Measurements from ENCODE around the gene BNC2. TPM values are rescaled to one million over a fixed set of nuclear protein-coding genes. Genes with fewer than 3 reads are reported as not detected.

BNC2 gene
- total RNA-seq, 1 donor from 2014 or later, result 38.0 TPM

DNA sequence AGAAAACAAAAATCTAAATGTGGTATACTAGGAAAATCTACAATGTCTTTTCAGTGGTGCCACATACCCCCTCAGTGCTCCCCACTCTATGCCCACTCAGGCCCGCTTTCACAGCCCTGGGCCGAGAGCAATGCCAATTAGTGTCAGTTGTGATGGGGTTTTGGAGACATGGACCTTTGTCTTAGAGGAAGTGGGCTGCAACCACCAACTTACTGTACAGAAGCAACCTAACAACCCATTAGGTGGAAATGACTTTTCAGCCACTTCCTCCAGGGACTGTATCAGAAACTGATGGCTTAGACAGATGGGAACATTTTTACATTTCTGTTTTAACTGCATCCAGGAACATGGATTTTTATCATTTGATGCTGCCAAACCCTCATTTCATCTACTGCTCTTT is 268.0 kb downstream of the BNC2 start:
- peaks cover 3% of the 10 kb centered on the region for H4K20me1 ChIP-seq (ENCODE audit: insufficient read depth, low read length)
- Mint-ChIP-seq H3K4me1 (ENCODE audit: low read depth, unreplicated experiment) (peaks cover 6% of the 10 kb centered on the region), H3K4me3 (ENCODE audit: unreplicated experiment) (no peak overlapping the region), H3K36me3 (ENCODE audit: low read depth, unreplicated experiment) (peaks cover 2% of the 10 kb centered on the region), H3K27ac (ENCODE audit: unreplicated experiment) (no peak overlapping the region), H3K27me3 (ENCODE audit: low read depth, unreplicated experiment) (no peaks in the 10 kb centered on the region), H3K9me3 (ENCODE audit: unreplicated experiment) (no peaks in the 10 kb centered on the region)
- H3K36me3 ChIP-seq (ENCODE audit: insufficient read depth, low read length), result no peaks in the 10 kb centered on the region
- H3K79me2 ChIP-seq (ENCODE audit: insufficient read depth, low read length), result peaks cover 11% of the 10 kb centered on the region
- FAIRE-seq, result no peak
- no peak overlapping the region for H3K4me2 ChIP-seq (ENCODE audit: low read length)
- no peaks in the 10 kb centered on the region for H3K9me3 ChIP-seq (ENCODE audit: insufficient read depth, low read depth, low read length)
- no peaks in the 10 kb centered on the region for H3K4me1 ChIP-seq (ENCODE audit: insufficient read depth, low read length)
- H3K9ac ChIP-seq (ENCODE audit: low read length), result no peak overlapping the region
- TF ChIP-seq, protein P1, sequence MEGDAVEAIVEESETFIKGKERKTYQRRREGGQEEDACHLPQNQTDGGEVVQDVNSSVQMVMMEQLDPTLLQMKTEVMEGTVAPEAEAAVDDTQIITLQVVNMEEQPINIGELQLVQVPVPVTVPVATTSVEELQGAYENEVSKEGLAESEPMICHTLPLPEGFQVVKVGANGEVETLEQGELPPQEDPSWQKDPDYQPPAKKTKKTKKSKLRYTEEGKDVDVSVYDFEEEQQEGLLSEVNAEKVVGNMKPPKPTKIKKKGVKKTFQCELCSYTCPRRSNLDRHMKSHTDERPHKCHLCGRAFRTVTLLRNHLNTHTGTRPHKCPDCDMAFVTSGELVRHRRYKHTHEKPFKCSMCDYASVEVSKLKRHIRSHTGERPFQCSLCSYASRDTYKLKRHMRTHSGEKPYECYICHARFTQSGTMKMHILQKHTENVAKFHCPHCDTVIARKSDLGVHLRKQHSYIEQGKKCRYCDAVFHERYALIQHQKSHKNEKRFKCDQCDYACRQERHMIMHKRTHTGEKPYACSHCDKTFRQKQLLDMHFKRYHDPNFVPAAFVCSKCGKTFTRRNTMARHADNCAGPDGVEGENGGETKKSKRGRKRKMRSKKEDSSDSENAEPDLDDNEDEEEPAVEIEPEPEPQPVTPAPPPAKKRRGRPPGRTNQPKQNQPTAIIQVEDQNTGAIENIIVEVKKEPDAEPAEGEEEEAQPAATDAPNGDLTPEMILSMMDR (IDR thresholded peaks at IDR 0.05; ENCODE audit: insufficient read depth, low read depth, low read length), result no peak
- no peak for TF ChIP-seq EZH2 (IDR thresholded peaks at IDR 0.05; ENCODE audit: insufficient read depth, low read length)
- H3K27me3 ChIP-seq (ENCODE audit: insufficient read depth, low read length), result no peaks in the 10 kb centered on the region
- H3K4me3 ChIP-seq (ENCODE audit: insufficient read depth, low read depth, low read length), result no peak overlapping the region
- no peak overlapping the region for H3K27ac ChIP-seq (ENCODE audit: low read depth, low read length)
- no peak overlapping the region for H2AFZ ChIP-seq (ENCODE audit: low read depth, low read length)
- no peak for DNase-seq (ENCODE audit: low read depth)

DNA sequence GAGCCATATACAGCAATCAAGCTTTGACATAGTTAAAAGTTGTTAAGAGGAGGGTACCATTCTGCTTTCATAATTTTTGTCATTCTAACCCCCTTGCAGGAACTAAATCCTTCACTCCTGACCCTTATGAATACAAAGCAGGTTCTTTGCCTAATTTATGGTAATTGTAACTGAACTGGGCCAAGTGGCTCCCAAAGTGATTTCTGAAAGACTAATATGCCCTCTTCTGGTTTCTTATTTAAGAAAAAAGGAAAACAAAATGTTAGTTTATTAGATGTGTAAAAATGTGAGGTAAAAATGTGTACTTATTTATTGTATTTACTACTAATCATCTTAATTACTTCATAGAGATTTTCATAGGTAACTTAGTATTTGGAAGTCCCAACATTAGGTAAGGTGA is 268.5 kb downstream of the BNC2 start:
- no peak overlapping the region for H3K9ac ChIP-seq (ENCODE audit: low read length)
- Mint-ChIP-seq H3K4me1 (ENCODE audit: low read depth, unreplicated experiment) (peaks cover 8% of the 10 kb centered on the region), H3K27me3 (ENCODE audit: low read depth, unreplicated experiment) (no peaks in the 10 kb centered on the region), H3K36me3 (ENCODE audit: low read depth, unreplicated experiment) (peaks cover 2% of the 10 kb centered on the region), H3K9me3 (ENCODE audit: unreplicated experiment) (no peaks in the 10 kb centered on the region), H3K4me3 (ENCODE audit: unreplicated experiment) (no peak overlapping the region), H3K27ac (ENCODE audit: unreplicated experiment) (no peak overlapping the region)
- H3K4me1 ChIP-seq (ENCODE audit: insufficient read depth, low read length), result no peaks in the 10 kb centered on the region
- DNase-seq (ENCODE audit: low read depth) (no peak), FAIRE-seq (no peak)
- H3K27me3 ChIP-seq (ENCODE audit: insufficient read depth, low read length), result no peaks in the 10 kb centered on the region
- H3K79me2 ChIP-seq (ENCODE audit: insufficient read depth, low read length), result peaks cover 11% of the 10 kb centered on the region
- H3K9me3 ChIP-seq (ENCODE audit: insufficient read depth, low read depth, low read length), result no peaks in the 10 kb centered on the region
- no peaks in the 10 kb centered on the region for H3K36me3 ChIP-seq (ENCODE audit: insufficient read depth, low read length)
- H4K20me1 ChIP-seq (ENCODE audit: insufficient read depth, low read length), result peaks cover 3% of the 10 kb centered on the region
- H3K4me2 ChIP-seq (ENCODE audit: low read length), result no peak overlapping the region
- H3K4me3 ChIP-seq (ENCODE audit: insufficient read depth, low read depth, low read length), result no peak overlapping the region
- no peak for TF ChIP-seq EZH2 (IDR thresholded peaks at IDR 0.05; ENCODE audit: insufficient read depth, low read length)
- TF ChIP-seq, protein P1 (IDR thresholded peaks at IDR 0.05; ENCODE audit: insufficient read depth, low read depth, low read length), result no peak
- H2AFZ ChIP-seq (ENCODE audit: low read depth, low read length), result no peak overlapping the region
- no peak overlapping the region for H3K27ac ChIP-seq (ENCODE audit: low read depth, low read length)

- DNase-seq (ENCODE audit: low read depth) (peak; percentile 60), FAIRE-seq (peak; percentile 60)
- Histone ChIP-seq H3K36me3 (ENCODE audit: insufficient read depth, low read length) (no peaks in the 10 kb centered on the region), H3K4me1 (ENCODE audit: insufficient read depth, low read length) (no peaks in the 10 kb centered on the region), H3K27ac (ENCODE audit: low read depth, low read length) (no peak overlapping the region), H4K20me1 (ENCODE audit: insufficient read depth, low read length) (peaks cover 7% of the 10 kb centered on the region), H3K4me2 (ENCODE audit: low read length) (no peak overlapping the region), H3K9me3 (ENCODE audit: insufficient read depth, low read depth, low read length) (no peaks in the 10 kb centered on the region), H3K79me2 (ENCODE audit: insufficient read depth, low read length) (peaks cover 11% of the 10 kb centered on the region), H3K4me3 (ENCODE audit: insufficient read depth, low read depth, low read length) (no peak overlapping the region), H2AFZ (ENCODE audit: low read depth, low read length) (no peak overlapping the region), H3K9ac (ENCODE audit: low read length) (no peak overlapping the region), H3K27me3 (ENCODE audit: insufficient read depth, low read length) (no peaks in the 10 kb centered on the region)
- H3K4me1 Mint-ChIP-seq (ENCODE audit: low read depth, unreplicated experiment), result peaks cover 16% of the 10 kb centered on the region
- H3K9me3 Mint-ChIP-seq (ENCODE audit: unreplicated experiment), result no peaks in the 10 kb centered on the region
- no peaks in the 10 kb centered on the region for H3K36me3 Mint-ChIP-seq (ENCODE audit: low read depth, unreplicated experiment)
- H3K4me3 Mint-ChIP-seq (ENCODE audit: unreplicated experiment), result no peak overlapping the region
- H3K27me3 Mint-ChIP-seq (ENCODE audit: low read depth, unreplicated experiment), result no peaks in the 10 kb centered on the region
- H3K27ac Mint-ChIP-seq (ENCODE audit: unreplicated experiment), result no peak overlapping the region
- TF ChIP-seq, protein P1 (IDR thresholded peaks at IDR 0.05; ENCODE audit: insufficient read depth, low read depth, low read length), result no peak
- TF ChIP-seq EZH2 (IDR thresholded peaks at IDR 0.05; ENCODE audit: insufficient read depth, low read length), result no peak
Measured at GRCh38 chr9:16598316-16598715, 272.2 kb downstream of the BNC2 start.

All from astrocyte (in vitro differentiated cells and primary cell).